ENCODE measurements around the gene SORBS1.

Gene SORBS1

GRCh38 chr10:95419399-95419798 is 141.8 kb downstream of the SORBS1 start:
- Histone ChIP-seq H3K9ac (ENCODE audit: low read depth, low read length) (no peak overlapping the region), H3K4me3 (ENCODE audit: low read depth, low read length) (no peak overlapping the region), H3K27me3 (ENCODE audit: control insufficient read depth, insufficient read depth, low read length) (no peaks in the 10 kb centered on the region), H3K4me1 (ENCODE audit: control insufficient read depth, insufficient read depth, low read length) (no peaks in the 10 kb centered on the region), H3K9me3 (ENCODE audit: control insufficient read depth, insufficient read depth, low read length) (no peaks in the 10 kb centered on the region), H3K36me3 (ENCODE audit: control insufficient read depth, insufficient read depth, low read length) (peaks cover 10% of the 10 kb centered on the region)

GRCh38 chr10:95416973-95417372 is 144.2 kb downstream of the SORBS1 start:
- no peak overlapping the region for H3K9ac ChIP-seq (ENCODE audit: low read depth, low read length)
- H3K4me3 ChIP-seq (ENCODE audit: low read depth, low read length): no peak overlapping the region
- H3K36me3 ChIP-seq (ENCODE audit: control insufficient read depth, insufficient read depth, low read length): peaks cover 10% of the 10 kb centered on the region
- no peaks in the 10 kb centered on the region for H3K4me1 ChIP-seq (ENCODE audit: control insufficient read depth, insufficient read depth, low read length)
- no peaks in the 10 kb centered on the region for H3K27me3 ChIP-seq (ENCODE audit: control insufficient read depth, insufficient read depth, low read length)
- no peaks in the 10 kb centered on the region for H3K9me3 ChIP-seq (ENCODE audit: control insufficient read depth, insufficient read depth, low read length)

GRCh38 chr10:95416270-95416669 is 144.9 kb downstream of the SORBS1 start:
- no peak overlapping the region for H3K9ac ChIP-seq (ENCODE audit: low read depth, low read length)
- H3K4me3 ChIP-seq (ENCODE audit: low read depth, low read length): no peak overlapping the region
- no peaks in the 10 kb centered on the region for H3K4me1 ChIP-seq (ENCODE audit: control insufficient read depth, insufficient read depth, low read length)

GRCh38 chr10:95415621-95416031 is 145.5 kb downstream of the SORBS1 start:
- H3K27me3 ChIP-seq (ENCODE audit: control insufficient read depth, insufficient read depth, low read length): no peaks in the 10 kb centered on the region
- H3K9me3 ChIP-seq (ENCODE audit: control insufficient read depth, insufficient read depth, low read length): no peaks in the 10 kb centered on the region
- H3K36me3 ChIP-seq (ENCODE audit: control insufficient read depth, insufficient read depth, low read length): peaks cover 10% of the 10 kb centered on the region
- H3K4me3 ChIP-seq (ENCODE audit: low read depth, low read length): no peak overlapping the region
- peaks cover 4% of the 10 kb centered on the region for H3K4me1 ChIP-seq (ENCODE audit: control insufficient read depth, insufficient read depth, low read length)
- H3K9ac ChIP-seq (ENCODE audit: low read depth, low read length): no peak overlapping the region

More at GRCh38 chr10:95416270-95416669, 144.9 kb downstream of the SORBS1 start:
- H3K9me3 ChIP-seq (ENCODE audit: control insufficient read depth, insufficient read depth, low read length): no peaks in the 10 kb centered on the region
- peaks cover 10% of the 10 kb centered on the region for H3K36me3 ChIP-seq (ENCODE audit: control insufficient read depth, insufficient read depth, low read length)
- no peaks in the 10 kb centered on the region for H3K27me3 ChIP-seq (ENCODE audit: control insufficient read depth, insufficient read depth, low read length)

- H3K27me3 ChIP-seq (ENCODE audit: control insufficient read depth, insufficient read depth, low read length): no peaks in the 10 kb centered on the region
- H3K36me3 ChIP-seq (ENCODE audit: control insufficient read depth, insufficient read depth, low read length): peaks cover 5% of the 10 kb centered on the region
- no peaks in the 10 kb centered on the region for H3K9me3 ChIP-seq (ENCODE audit: control insufficient read depth, insufficient read depth, low read length)
- peaks cover 8% of the 10 kb centered on the region for H3K4me1 ChIP-seq (ENCODE audit: control insufficient read depth, insufficient read depth, low read length)
- no peak overlapping the region for H3K4me3 ChIP-seq (ENCODE audit: low read depth, low read length)
- H3K9ac ChIP-seq (ENCODE audit: low read depth, low read length): no peak overlapping the region
These were observed 146.2 kb downstream of the SORBS1 start for GRCh38 chr10:95414844-95415485.

- Histone ChIP-seq H3K9ac (ENCODE audit: low read depth, low read length) (no peak overlapping the region), H3K9me3 (ENCODE audit: control insufficient read depth, insufficient read depth, low read length) (no peaks in the 10 kb centered on the region), H3K36me3 (ENCODE audit: control insufficient read depth, insufficient read depth, low read length) (peaks cover 4% of the 10 kb centered on the region), H3K4me1 (ENCODE audit: control insufficient read depth, insufficient read depth, low read length) (peaks cover 12% of the 10 kb centered on the region), H3K27me3 (ENCODE audit: control insufficient read depth, insufficient read depth, low read length) (no peaks in the 10 kb centered on the region), H3K4me3 (ENCODE audit: low read depth, low read length) (no peak overlapping the region)
These were observed 146.9 kb downstream of the SORBS1 start for GRCh38 chr10:95414016-95414830.

- H3K27me3 ChIP-seq (ENCODE audit: control insufficient read depth, insufficient read depth, low read length): no peaks in the 10 kb centered on the region
- H3K4me3 ChIP-seq (ENCODE audit: low read depth, low read length): no peak overlapping the region
- no peaks in the 10 kb centered on the region for H3K9me3 ChIP-seq (ENCODE audit: control insufficient read depth, insufficient read depth, low read length)
- H3K9ac ChIP-seq (ENCODE audit: low read depth, low read length): no peak overlapping the region
- H3K4me1 ChIP-seq (ENCODE audit: control insufficient read depth, insufficient read depth, low read length): peaks cover 16% of the 10 kb centered on the region
- H3K36me3 ChIP-seq (ENCODE audit: control insufficient read depth, insufficient read depth, low read length): peaks cover 4% of the 10 kb centered on the region
These were observed 147.6 kb downstream of the SORBS1 start for GRCh38 chr10:95413588-95413987.

GRCh38 chr10:95411635-95412034 is 149.5 kb downstream of the SORBS1 start:
- no peak overlapping the region for H3K4me3 ChIP-seq (ENCODE audit: low read depth, low read length)
- H3K4me1 ChIP-seq (ENCODE audit: control insufficient read depth, insufficient read depth, low read length): peaks cover 16% of the 10 kb centered on the region
- peaks cover 4% of the 10 kb centered on the region for H3K36me3 ChIP-seq (ENCODE audit: control insufficient read depth, insufficient read depth, low read length)
- H3K9me3 ChIP-seq (ENCODE audit: control insufficient read depth, insufficient read depth, low read length): no peaks in the 10 kb centered on the region
- no peak overlapping the region for H3K9ac ChIP-seq (ENCODE audit: low read depth, low read length)
- H3K27me3 ChIP-seq (ENCODE audit: control insufficient read depth, insufficient read depth, low read length): no peaks in the 10 kb centered on the region

- H3K4me3 ChIP-seq (ENCODE audit: low read depth, low read length): no peak overlapping the region
- H3K27me3 ChIP-seq (ENCODE audit: control insufficient read depth, insufficient read depth, low read length): no peaks in the 10 kb centered on the region
- peaks cover 7% of the 10 kb centered on the region for H3K36me3 ChIP-seq (ENCODE audit: control insufficient read depth, insufficient read depth, low read length)
- H3K9me3 ChIP-seq (ENCODE audit: control insufficient read depth, insufficient read depth, low read length): no peaks in the 10 kb centered on the region
- H3K9ac ChIP-seq (ENCODE audit: low read depth, low read length): peak overlapping the region; percentile 51
- H3K4me1 ChIP-seq (ENCODE audit: control insufficient read depth, insufficient read depth, low read length): peaks cover 18% of the 10 kb centered on the region
These were observed 151.9 kb downstream of the SORBS1 start for GRCh38 chr10:95408983-95409873.

- H3K4me3 ChIP-seq (ENCODE audit: low read depth, low read length): no peak overlapping the region
- H3K4me1 ChIP-seq (ENCODE audit: control insufficient read depth, insufficient read depth, low read length): peaks cover 18% of the 10 kb centered on the region
- no peaks in the 10 kb centered on the region for H3K27me3 ChIP-seq (ENCODE audit: control insufficient read depth, insufficient read depth, low read length)
- H3K36me3 ChIP-seq (ENCODE audit: control insufficient read depth, insufficient read depth, low read length): peaks cover 7% of the 10 kb centered on the region
- no peaks in the 10 kb centered on the region for H3K9me3 ChIP-seq (ENCODE audit: control insufficient read depth, insufficient read depth, low read length)
- no peak overlapping the region for H3K9ac ChIP-seq (ENCODE audit: low read depth, low read length)
These were observed 152.8 kb downstream of the SORBS1 start for GRCh38 chr10:95408148-95408960.

GRCh38 chr10:95407546-95407945 is 153.6 kb downstream of the SORBS1 start:
- Histone ChIP-seq H3K27me3 (ENCODE audit: control insufficient read depth, insufficient read depth, low read length) (no peaks in the 10 kb centered on the region), H3K4me1 (ENCODE audit: control insufficient read depth, insufficient read depth, low read length) (peaks cover 18% of the 10 kb centered on the region), H3K36me3 (ENCODE audit: control insufficient read depth, insufficient read depth, low read length) (peaks cover 7% of the 10 kb centered on the region), H3K9me3 (ENCODE audit: control insufficient read depth, insufficient read depth, low read length) (no peaks in the 10 kb centered on the region), H3K9ac (ENCODE audit: low read depth, low read length) (no peak overlapping the region), H3K4me3 (ENCODE audit: low read depth, low read length) (no peak overlapping the region)

Data from iPS-15b (cell line).